SK-N-MC (cell line): ENCODE data around the gene PCDHGA1.

Experiments
- EZH2 ChIP-seq: fragments of 200-600 bp; sonication (generic); IDR thresholded peaks from one replicate; pipeline ENCODE4 v1.6.1; 2017; ENCODE audit warnings: antibody characterized with exemption
- FOXP2 ChIP-seq: optimal IDR thresholded peaks from 2 replicates; pipeline ENCODE3; 2011; ENCODE audit warnings: mild to moderate bottlenecking, moderate library complexity; ENCODE audit not compliant: insufficient read depth; ENCODE audit errors: extremely low read length, control extremely low read depth

GRCh38 chr5:141399555-141400258 lies 69.4 kb downstream of the PCDHGA1 start:
- TF ChIP-seq EZH2 (no peak), FOXP2 (no peak)
